Fibroblast of pulmonary artery (primary cell): ENCODE measurements around the gene SSBP2.

Experiments used
- DNase-seq: peaks from one replicate; pipeline ENCODE4 v3.0.0-alpha.2; 2010; ENCODE audit warnings: low read depth
- H3K4me3 ChIP-seq: replicated peaks from 2 replicates; pipeline ENCODE4 v1.5.1; 2011; ENCODE audit warnings: low read depth, mild to moderate bottlenecking, control low read depth, low read length, moderate library complexity
- CTCF ChIP-seq: IDR thresholded peaks from 2 replicates; pipeline ENCODE4 v1.5.1; 2011; ENCODE audit warnings: mild to moderate bottlenecking, control low read depth, low read length, inconsistent platforms; ENCODE audit errors: missing control alignments

The SSBP2 gene

DNA sequence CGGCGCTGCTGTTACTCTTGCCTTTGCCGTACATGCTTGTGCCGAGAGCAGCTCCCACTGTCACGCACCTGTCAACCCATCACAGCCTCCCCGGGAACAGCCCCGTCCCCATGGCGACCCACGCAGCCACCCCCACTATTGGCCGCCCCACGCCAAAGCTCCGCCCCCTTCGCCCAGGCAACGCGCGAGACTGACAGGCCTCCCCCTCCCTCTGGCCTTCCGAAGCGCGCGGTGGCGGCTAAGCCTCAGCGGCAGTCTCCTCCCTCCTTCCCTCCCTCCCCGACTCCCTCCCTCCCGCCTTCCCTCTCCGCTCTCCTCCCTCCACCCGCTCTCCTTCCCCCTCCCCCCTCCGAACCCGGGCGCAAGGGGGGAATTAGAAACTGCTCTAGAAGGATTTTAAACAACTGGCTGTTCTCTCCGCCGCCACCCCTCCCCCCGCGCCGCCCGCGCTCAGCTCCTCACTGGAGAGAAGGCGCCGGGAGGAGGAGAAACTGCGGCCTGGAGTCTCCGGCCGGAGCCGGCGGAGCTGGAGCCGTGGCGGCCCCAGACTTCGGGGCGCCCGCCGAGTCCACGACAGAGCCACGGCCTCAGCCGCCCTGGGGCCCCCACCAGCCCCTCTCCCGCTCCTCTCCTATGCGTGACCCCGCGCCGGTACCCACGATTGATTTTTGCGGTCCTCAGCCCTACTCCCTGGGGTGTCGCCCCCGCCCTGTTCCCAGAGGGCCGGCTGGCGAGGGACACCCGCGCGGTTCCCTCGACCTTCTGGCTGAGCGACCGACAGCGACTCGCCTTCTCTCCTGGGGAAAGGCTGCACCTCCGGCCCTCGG lies at the start of gene SSBP2:
Gene SSBP2 (minus strand): TSS at position 89 of the 827 bp plus-strand sequence. CDS start 55 bp downstream, at position 34.
- DNase-seq: peak; percentile 100

GRCh38 chr5:81795666-81796065 lies 44.8 kb upstream of the SSBP2 start:
- no peak for TF ChIP-seq CTCF
- DNase-seq: no peak

More for the DNA sequence above, at the start of gene SSBP2:
- peak within 1 kb of the TSS; percentile 67 for H3K4me3 ChIP-seq
- no peak for TF ChIP-seq CTCF

DNA sequence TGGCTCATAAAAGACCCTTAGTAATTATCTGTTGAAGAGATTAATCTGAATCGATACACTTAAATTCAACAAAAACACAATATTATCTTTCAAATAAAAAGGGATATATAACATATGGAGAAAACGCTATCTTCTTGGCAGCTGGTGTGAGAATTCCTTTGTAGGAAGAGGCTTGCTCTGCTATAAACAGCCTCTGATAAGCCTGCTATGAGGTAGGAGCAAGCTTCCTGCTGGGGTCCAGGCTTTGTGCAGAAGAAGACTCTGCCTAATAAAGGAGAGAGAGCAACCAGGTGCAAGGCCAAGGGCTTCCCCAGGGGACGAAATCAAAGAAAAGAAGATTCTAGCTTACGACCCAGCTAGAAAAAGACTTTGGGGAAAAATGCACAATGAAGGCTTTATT lies 43.3 kb upstream of the SSBP2 start:
- peak; percentile 36 for DNase-seq
- TF ChIP-seq CTCF: no peak

More at GRCh38 chr5:81795666-81796065, 44.8 kb upstream of the SSBP2 start:
- H3K4me3 ChIP-seq: no peak overlapping the region

GRCh38 chr5:81790336-81790735 lies 39.4 kb upstream of the SSBP2 start:
- TF ChIP-seq CTCF: no peak
- DNase-seq: no peak

More for the DNA sequence above, 43.3 kb upstream of the SSBP2 start:
- no peak overlapping the region for H3K4me3 ChIP-seq

GRCh38 chr5:81789033-81789432 lies 38.1 kb upstream of the SSBP2 start:
- no peak overlapping the region for H3K4me3 ChIP-seq
- peak; percentile 39 for DNase-seq
- no peak for TF ChIP-seq CTCF

More at GRCh38 chr5:81790336-81790735, 39.4 kb upstream of the SSBP2 start:
- H3K4me3 ChIP-seq: no peak overlapping the region

GRCh38 chr5:81788329-81788728 lies 37.4 kb upstream of the SSBP2 start:
- no peak for TF ChIP-seq CTCF
- H3K4me3 ChIP-seq: no peak overlapping the region
- DNase-seq: no peak
